Panc1 (cell line): ENCODE data around the gene HS3ST2. TPM values are rescaled to one million over a fixed set of nuclear protein-coding genes. Genes with fewer than 3 reads are reported as not detected.

Experiments
- ATAC-seq: fragments of 200-7000 bp; cut with Tn5 transposase; 2 replicates; pipeline ENCODE4 v1.9.1; 2020; ENCODE audit warnings: mild to moderate bottlenecking, moderate library complexity
- BruUV-seq: library from RNA; stranded (reverse); fragments of 400-500 nt; replicated peaks from 2 replicates; lab custom pipeline; 2021; lab: Mats Ljungman, UMichigan
- CTCF ChIA-PET: fragments of 300-600 bp; sonication (Branson Sonifier 250); formaldehyde crosslinking; loops from one replicate; lab custom pipeline; 2022; ENCODE audit warnings: antibody characterized with exemption; lab: Charles Lee
- POLR2A ChIA-PET: fragments of 300-600 bp; sonication (Branson Sonifier 250); formaldehyde crosslinking; loops from one replicate; lab custom pipeline; 2022; ENCODE audit warnings: antibody characterized with exemption; lab: Charles Lee
- DNase-seq: peaks from one replicate; pipeline ENCODE4 v3.0.0-alpha.2; 2010; ENCODE audit warnings: low read depth, low spot score
- H3K27ac ChIP-seq: 2 replicates; pipeline ENCODE4 v1.5.1; 2011; ENCODE audit warnings: mild to moderate bottlenecking, low read length, inconsistent platforms
- H3K27me3 ChIP-seq: fragments of 200-500 bp; sonication (Bioruptor generic); 2 replicates; pipeline ENCODE4 v1.6.0; 2014; ENCODE audit warnings: low read length, inconsistent platforms; ENCODE audit not compliant: control insufficient read depth, insufficient read depth
- H3K36me3 ChIP-seq: fragments of 200-500 bp; sonication (Bioruptor generic); 2 replicates; pipeline ENCODE4 v1.5.1; 2014; ENCODE audit warnings: inconsistent platforms, mild to moderate bottlenecking, low read length, moderate library complexity; ENCODE audit not compliant: control insufficient read depth, insufficient read depth
- H3K4me1 ChIP-seq: 2 replicates; pipeline ENCODE4 v1.5.1; 2011; ENCODE audit warnings: inconsistent platforms, mild to moderate bottlenecking, low read length, moderate library complexity; ENCODE audit not compliant: control insufficient read depth, insufficient read depth
- H3K4me3 ChIP-seq, 2 experiments: 2 replicates each; pipeline ENCODE4 v1.5.1; 2011 to 2012; ENCODE audit warnings: low read depth in 2 of 2, low read length in 2 of 2, mild to moderate bottlenecking in 2 of 2, inconsistent platforms in 1 of 2, moderate library complexity in 1 of 2
- H3K9me3 ChIP-seq: fragments of 200-500 bp; sonication (Bioruptor generic); 2 replicates; pipeline ENCODE4 v1.5.1; 2014; ENCODE audit warnings: low read depth, mild to moderate bottlenecking, inconsistent platforms, low read length, moderate library complexity; ENCODE audit not compliant: control insufficient read depth, insufficient read depth
- POLR2AphosphoS5 ChIP-seq: IDR thresholded peaks from 2 replicates; pipeline ENCODE4 v1.6.1; 2012; ENCODE audit warnings: mild to moderate bottlenecking, low read depth, low read length, moderate library complexity
- SIN3A ChIP-seq: IDR thresholded peaks from 2 replicates; pipeline ENCODE4 v1.6.1; 2012; ENCODE audit warnings: low read depth, mild to moderate bottlenecking, low read length, moderate library complexity, borderline replicate concordance; ENCODE audit not compliant: insufficient read depth
- TCF7L2 ChIP-seq: IDR thresholded peaks from 2 replicates; pipeline ENCODE4 v1.6.1; 2011; ENCODE audit warnings: mild to moderate bottlenecking, low read depth, low read length, inconsistent platforms
- in situ Hi-C: cut with HindIII; loops from 2 replicates; pipeline ENCODE4 v1.10.0; 2016; ENCODE audit warnings: low sequenced_read_pairs, low pct_unique_long_range_greater_than_20kb
- intact Hi-C: fragments of 100-400 bp; cut with micrococcal nuclease; formaldehyde crosslinking; loops from one replicate; pipeline ENCODE4 v1.10.0; 2022; ENCODE audit not compliant: unreplicated experiment
- total RNA-seq: library from RNA; stranded (reverse); gene quantifications from one replicate; pipeline ENCODE4 v1.2.1, GENCODE V29; 2021; ENCODE audit not compliant: unreplicated experiment
- TF ChIP-seq, protein P1 (sequence below): fragments of 450-650 bp; IDR thresholded peaks from 2 replicates; pipeline ENCODE4 v1.5.1; 2017; ENCODE audit warnings: mild to moderate bottlenecking
- TF ChIP-seq, protein P2 (sequence below), 2 experiments: IDR thresholded peaks; 2 replicates each; pipeline ENCODE4 v1.6.1; 2011 to 2012; ENCODE audit warnings: low read depth in 2 of 2, control low read depth in 1 of 2, low read length in 1 of 2, mild to moderate bottlenecking in 1 of 2, moderate library complexity in 1 of 2; ENCODE audit not compliant: insufficient read depth in 1 of 2

The HS3ST2 gene
- total RNA-seq, 1 experiment from 2014 or later = not detected

DNA sequence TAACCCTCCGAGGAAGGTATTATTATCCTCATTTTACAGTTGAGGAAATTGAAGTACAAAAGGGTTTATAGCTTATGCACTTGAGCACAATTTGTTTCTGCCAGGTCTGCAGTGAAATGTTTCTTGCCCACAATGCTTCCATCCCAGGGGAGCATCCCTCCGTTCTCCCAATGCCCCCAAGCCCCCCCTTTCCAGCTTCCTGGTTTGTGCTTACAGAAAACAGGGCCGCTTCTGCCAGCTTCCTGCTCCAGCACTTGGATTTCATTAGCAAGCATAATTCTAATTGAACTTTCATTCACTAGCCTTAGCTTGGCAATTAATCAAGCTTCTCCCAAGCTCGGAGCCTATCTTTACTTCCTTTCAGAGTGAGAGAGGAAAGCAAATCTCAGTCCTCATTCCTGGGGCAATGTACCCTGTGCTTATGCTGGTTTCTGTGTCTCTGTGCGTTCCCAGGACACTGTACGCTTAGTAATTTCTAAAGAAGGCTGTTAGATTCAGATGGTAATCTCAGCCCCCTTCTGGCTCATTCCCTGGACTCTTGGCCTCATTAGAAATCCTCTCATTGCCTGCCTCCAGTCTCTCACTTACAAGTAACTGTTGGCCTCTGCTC is 141.6 kb downstream of the HS3ST2 start:
- in situ Hi-C loops = no loop called here

DNA sequence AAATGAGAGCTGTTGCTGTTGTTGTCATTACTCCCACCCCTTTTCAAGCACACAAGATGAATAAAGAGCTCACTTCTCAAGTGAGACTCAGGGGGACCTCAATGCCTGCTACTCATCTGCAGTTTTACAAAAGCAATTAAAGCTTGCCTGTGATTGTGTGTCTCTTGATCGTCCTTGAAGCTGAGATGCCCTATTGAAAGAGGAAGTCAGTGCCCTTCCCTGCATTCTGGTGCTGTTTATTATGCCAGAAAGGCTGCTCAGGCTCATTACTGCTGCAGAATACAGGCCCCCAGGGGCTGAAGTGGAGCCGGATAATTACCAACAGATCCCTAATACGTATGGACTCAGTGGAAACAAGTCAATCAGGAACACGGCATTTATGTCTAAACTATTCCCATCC is 147.2 kb downstream of the HS3ST2 start:
- DNase-seq (no peak), ATAC-seq (no peak)
- in situ Hi-C loops = no loop called here
- POLR2A ChIA-PET = no interaction called here
- no peak for TF ChIP-seq TCF7L2
- TF ChIP-seq, protein P1, sequence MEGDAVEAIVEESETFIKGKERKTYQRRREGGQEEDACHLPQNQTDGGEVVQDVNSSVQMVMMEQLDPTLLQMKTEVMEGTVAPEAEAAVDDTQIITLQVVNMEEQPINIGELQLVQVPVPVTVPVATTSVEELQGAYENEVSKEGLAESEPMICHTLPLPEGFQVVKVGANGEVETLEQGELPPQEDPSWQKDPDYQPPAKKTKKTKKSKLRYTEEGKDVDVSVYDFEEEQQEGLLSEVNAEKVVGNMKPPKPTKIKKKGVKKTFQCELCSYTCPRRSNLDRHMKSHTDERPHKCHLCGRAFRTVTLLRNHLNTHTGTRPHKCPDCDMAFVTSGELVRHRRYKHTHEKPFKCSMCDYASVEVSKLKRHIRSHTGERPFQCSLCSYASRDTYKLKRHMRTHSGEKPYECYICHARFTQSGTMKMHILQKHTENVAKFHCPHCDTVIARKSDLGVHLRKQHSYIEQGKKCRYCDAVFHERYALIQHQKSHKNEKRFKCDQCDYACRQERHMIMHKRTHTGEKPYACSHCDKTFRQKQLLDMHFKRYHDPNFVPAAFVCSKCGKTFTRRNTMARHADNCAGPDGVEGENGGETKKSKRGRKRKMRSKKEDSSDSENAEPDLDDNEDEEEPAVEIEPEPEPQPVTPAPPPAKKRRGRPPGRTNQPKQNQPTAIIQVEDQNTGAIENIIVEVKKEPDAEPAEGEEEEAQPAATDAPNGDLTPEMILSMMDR = no peak
- TF ChIP-seq SIN3A = no peak
- TF ChIP-seq, protein P2, sequence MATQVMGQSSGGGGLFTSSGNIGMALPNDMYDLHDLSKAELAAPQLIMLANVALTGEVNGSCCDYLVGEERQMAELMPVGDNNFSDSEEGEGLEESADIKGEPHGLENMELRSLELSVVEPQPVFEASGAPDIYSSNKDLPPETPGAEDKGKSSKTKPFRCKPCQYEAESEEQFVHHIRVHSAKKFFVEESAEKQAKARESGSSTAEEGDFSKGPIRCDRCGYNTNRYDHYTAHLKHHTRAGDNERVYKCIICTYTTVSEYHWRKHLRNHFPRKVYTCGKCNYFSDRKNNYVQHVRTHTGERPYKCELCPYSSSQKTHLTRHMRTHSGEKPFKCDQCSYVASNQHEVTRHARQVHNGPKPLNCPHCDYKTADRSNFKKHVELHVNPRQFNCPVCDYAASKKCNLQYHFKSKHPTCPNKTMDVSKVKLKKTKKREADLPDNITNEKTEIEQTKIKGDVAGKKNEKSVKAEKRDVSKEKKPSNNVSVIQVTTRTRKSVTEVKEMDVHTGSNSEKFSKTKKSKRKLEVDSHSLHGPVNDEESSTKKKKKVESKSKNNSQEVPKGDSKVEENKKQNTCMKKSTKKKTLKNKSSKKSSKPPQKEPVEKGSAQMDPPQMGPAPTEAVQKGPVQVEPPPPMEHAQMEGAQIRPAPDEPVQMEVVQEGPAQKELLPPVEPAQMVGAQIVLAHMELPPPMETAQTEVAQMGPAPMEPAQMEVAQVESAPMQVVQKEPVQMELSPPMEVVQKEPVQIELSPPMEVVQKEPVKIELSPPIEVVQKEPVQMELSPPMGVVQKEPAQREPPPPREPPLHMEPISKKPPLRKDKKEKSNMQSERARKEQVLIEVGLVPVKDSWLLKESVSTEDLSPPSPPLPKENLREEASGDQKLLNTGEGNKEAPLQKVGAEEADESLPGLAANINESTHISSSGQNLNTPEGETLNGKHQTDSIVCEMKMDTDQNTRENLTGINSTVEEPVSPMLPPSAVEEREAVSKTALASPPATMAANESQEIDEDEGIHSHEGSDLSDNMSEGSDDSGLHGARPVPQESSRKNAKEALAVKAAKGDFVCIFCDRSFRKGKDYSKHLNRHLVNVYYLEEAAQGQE (IDR thresholded peaks at IDR 0.05; ENCODE audit: insufficient read depth in 1 of 2, low read depth in 2 of 2, low read length in 1 of 2) = no peak
- no peak for TF ChIP-seq POLR2AphosphoS5
- CTCF ChIA-PET = no interaction called here
- H3K4me1 ChIP-seq = no peaks in the 10 kb centered on the region
- no TSS peak for BruUV-seq
- no peak overlapping the region for H3K27ac ChIP-seq
- no peaks in the 10 kb centered on the region for H3K9me3 ChIP-seq
- no peak overlapping the region for H3K4me3 ChIP-seq
- intact Hi-C loops = no loop called here
- H3K36me3 ChIP-seq = no peaks in the 10 kb centered on the region
- peaks cover 20% of the 10 kb centered on the region for H3K27me3 ChIP-seq

More for the DNA sequence above, 141.6 kb downstream of the HS3ST2 start:
- H3K27ac ChIP-seq = no peak overlapping the region
- no peak for TF ChIP-seq POLR2AphosphoS5
- TF ChIP-seq, protein P1 = no peak
- TF ChIP-seq, protein P2 (IDR thresholded peaks at IDR 0.05; ENCODE audit: insufficient read depth in 1 of 2, low read depth in 2 of 2, low read length in 1 of 2) = no peak
- CTCF ChIA-PET = no interaction called here
- H3K4me3 ChIP-seq = no peak overlapping the region
- ATAC-seq = no peak
- H3K27me3 ChIP-seq = peaks cover 23% of the 10 kb centered on the region
- H3K9me3 ChIP-seq = no peaks in the 10 kb centered on the region
- no peaks in the 10 kb centered on the region for H3K4me1 ChIP-seq
- DNase-seq = no peak
- intact Hi-C loops = no loop called here
- POLR2A ChIA-PET = no interaction called here
- BruUV-seq = no TSS peak
- no peaks in the 10 kb centered on the region for H3K36me3 ChIP-seq
